HepG2 (cell line): ENCODE data around the gene PRRT1B.

Source experiments
- CTCF ChIP-seq: sonication (generic); formaldehyde crosslinking; IDR thresholded peaks from 2 replicates; pipeline ENCODE4 v1.5.0; 2020; ENCODE audit warnings: mild to moderate bottlenecking, missing genetic modification reagents, moderate library complexity
- MXI1 ChIP-seq: IDR thresholded peaks from 3 replicates; pipeline ENCODE4 v1.6.1; 2012; ENCODE audit warnings: low read depth, low read length, inconsistent platforms, borderline replicate concordance
- SRF ChIP-seq: IDR thresholded peaks from 2 replicates; pipeline ENCODE4 v1.6.1; 2011; ENCODE audit warnings: mild to moderate bottlenecking, low read depth, low read length, moderate library complexity
- ZNF567 ChIP-seq: sonication (generic); formaldehyde crosslinking; IDR thresholded peaks from 2 replicates; pipeline ENCODE4 v1.8.1; 2023; ENCODE audit warnings: mild to moderate bottlenecking, missing genetic modification reagents, borderline replicate concordance

- no peak for TF ChIP-seq SRF
- no peak for TF ChIP-seq MXI1
- TF ChIP-seq CTCF, result no peak
- TF ChIP-seq ZNF567 (CRISPR knock-in tag), result no peak
These were observed 27.5 kb upstream of the PRRT1B start for GRCh38 chr9:131517761-131518190.
